ENCODE data around the gene CD44. TPM values are rescaled to one million over a fixed set of nuclear protein-coding genes. Genes with fewer than 3 reads are reported as not detected.
A peak's percentile ranks its signal among the peaks of the same experiment; 100 is the strongest.
"Not testable (repeated sequence)": the region's sequence is repeated elsewhere in the genome, so short reads cannot be mapped to it uniquely, and the experiment has no call there.

Gene CD44
- total RNA-seq = 232 and 249 TPM in 2 replicates

DNA sequence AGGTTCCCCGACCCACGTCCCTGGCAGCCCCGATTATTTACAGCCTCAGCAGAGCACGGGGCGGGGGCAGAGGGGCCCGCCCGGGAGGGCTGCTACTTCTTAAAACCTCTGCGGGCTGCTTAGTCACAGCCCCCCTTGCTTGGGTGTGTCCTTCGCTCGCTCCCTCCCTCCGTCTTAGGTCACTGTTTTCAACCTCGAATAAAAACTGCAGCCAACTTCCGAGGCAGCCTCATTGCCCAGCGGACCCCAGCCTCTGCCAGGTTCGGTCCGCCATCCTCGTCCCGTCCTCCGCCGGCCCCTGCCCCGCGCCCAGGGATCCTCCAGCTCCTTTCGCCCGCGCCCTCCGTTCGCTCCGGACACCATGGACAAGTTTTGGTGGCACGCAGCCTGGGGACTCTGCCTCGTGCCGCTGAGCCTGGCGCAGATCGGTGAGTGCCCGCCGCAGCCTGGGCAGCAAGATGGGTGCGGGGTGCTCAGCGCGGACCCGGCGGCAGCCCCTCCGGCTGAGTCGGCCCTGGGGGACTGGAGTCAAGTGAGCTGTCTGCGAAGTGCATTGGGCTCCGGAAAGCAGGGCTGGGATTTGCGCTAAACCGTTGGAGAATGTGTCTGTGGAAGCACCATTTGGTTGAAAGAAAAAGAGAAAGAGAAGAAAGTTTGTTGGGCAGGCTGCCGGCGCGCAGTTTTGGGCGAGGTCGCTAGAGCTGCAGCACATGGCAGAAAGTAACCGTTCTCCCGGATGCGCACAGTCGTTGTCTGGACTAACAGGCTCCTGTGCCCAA, at the start of gene CD44:
TSS of gene CD44 (plus strand) at position 229 of the 779 bp plus-strand sequence. CDS start at position 362, 133 bp downstream.
- Mint-ChIP-seq H3K9me3 (no peaks in the 10 kb centered on the region), H3K4me3 (ENCODE audit: low read depth) (peak within 1 kb of the TSS; percentile 87), H3K4me1 (ENCODE audit: low read depth) (peaks cover 49% of the 10 kb centered on the region), H3K27me3 (ENCODE audit: low read depth) (peaks cover 11% of the 10 kb centered on the region), H3K27ac (peak within 1 kb of the TSS; percentile 87), H3K36me3 (ENCODE audit: low read depth) (peaks cover 33% of the 10 kb centered on the region)
- intact Hi-C loops (cut with micrococcal nuclease) = no loop called here
- peak; percentile 60 for DNase-seq (ENCODE audit: low spot score)

DNA sequence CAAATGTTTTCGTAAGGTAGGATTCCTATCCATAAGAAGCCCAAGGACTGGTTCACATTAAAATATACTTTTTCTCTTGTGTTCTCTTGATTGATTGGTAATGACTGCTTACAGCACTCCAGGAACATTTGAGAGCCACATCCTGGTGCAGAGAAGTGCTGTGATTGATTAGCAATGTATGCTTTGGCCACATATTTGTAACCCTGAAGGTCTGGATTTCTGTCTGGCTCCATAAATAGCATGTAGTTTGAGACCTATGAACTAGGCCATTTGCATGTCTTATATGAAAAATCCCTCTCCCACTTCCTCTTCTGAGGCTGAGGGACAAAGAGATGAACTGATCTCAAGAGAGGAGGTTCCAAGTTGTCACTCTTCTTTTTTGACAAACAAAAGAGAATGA, 49.3 kb upstream of the CD44 start:
- Mint-ChIP-seq H3K36me3 (ENCODE audit: low read depth) (no peaks in the 10 kb centered on the region), H3K27ac (no peak overlapping the region), H3K4me1 (ENCODE audit: low read depth) (peaks cover 34% of the 10 kb centered on the region), H3K27me3 (ENCODE audit: low read depth) (peaks cover 17% of the 10 kb centered on the region), H3K9me3 (no peaks in the 10 kb centered on the region), H3K4me3 (ENCODE audit: low read depth) (no peak overlapping the region)
- intact Hi-C loops (cut with micrococcal nuclease) = no loop called here
- DNase-seq (ENCODE audit: low spot score) = no peak

DNA sequence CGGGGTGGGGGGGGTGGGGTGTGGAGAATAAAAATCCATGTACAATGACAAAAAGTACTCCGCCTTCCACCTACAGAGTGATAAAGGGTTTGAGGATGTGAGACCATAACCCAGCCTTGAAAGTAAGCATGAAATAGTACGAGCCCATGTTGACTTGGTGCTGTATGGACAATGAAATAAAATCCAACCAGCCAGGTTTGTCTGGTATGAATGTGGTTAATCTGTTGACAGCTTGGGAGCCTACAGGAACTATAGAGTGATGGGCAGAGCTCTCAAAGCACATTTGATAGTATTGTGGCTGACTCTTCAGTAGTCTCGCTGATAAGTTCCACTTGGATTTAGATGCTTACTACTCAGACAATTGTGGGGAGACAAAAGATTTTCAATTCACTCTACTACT, 48.8 kb upstream of the CD44 start:
- Mint-ChIP-seq H3K36me3 (ENCODE audit: low read depth) (no peaks in the 10 kb centered on the region), H3K27me3 (ENCODE audit: low read depth) (peaks cover 17% of the 10 kb centered on the region), H3K4me3 (ENCODE audit: low read depth) (no peak overlapping the region), H3K9me3 (no peaks in the 10 kb centered on the region), H3K4me1 (ENCODE audit: low read depth) (peaks cover 29% of the 10 kb centered on the region), H3K27ac (no peak overlapping the region)
- no peak for DNase-seq (ENCODE audit: low spot score)
- intact Hi-C loops (cut with micrococcal nuclease) = no loop called here

DNA sequence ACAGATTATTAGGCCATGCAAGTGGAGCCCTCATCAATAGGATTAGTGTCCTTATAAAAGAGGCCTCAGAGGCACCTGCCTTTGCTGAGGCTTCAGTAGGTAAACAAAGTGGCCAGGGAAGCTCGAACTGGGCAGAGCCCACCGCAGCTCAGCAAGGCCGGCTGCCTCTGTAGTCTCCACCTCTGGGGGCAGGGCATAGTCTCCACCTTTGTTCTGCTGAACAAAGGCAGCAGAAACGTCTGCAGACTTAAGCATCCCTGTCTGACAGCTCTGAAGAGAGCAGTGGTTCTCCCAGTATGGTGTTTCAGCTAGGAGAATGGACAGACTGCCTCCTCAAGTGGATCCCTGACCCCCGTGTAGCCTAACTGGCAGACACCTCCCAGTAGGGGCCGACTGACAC, 48.0 kb upstream of the CD44 start:
- H3K4me3 Mint-ChIP-seq (ENCODE audit: low read depth); H3K27ac Mint-ChIP-seq; H3K9me3 Mint-ChIP-seq; DNase-seq (ENCODE audit: low spot score); H3K36me3 Mint-ChIP-seq (ENCODE audit: low read depth); intact Hi-C loops (cut with micrococcal nuclease): not testable (repeated sequence)
- peaks cover 17% of the 10 kb centered on the region for H3K27me3 Mint-ChIP-seq (ENCODE audit: low read depth)
- H3K4me1 Mint-ChIP-seq (ENCODE audit: low read depth) = peaks cover 26% of the 10 kb centered on the region

DNA sequence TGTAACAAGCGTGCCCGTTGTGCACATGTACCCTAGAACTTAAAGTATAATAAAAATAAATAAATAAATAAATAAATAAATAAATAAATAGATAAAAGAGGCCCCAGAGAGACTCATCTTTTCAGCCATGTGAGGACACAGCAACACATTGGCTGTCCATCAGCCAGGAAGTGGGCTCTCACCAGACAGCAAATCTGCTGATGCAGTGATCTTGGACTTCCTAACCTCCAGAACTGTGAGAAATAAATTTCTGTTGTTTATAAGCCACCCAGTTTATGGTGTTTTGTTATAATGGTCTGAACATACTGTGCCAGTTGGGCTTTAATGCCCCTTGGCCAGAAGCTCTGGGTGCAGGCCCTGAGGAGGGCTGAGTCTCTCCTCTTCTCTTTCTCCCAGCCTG, 42.2 kb upstream of the CD44 start:
- Mint-ChIP-seq H3K36me3 (ENCODE audit: low read depth) (peaks cover 6% of the 10 kb centered on the region), H3K27ac (no peak overlapping the region), H3K9me3 (peaks cover 9% of the 10 kb centered on the region), H3K4me1 (ENCODE audit: low read depth) (peaks cover 6% of the 10 kb centered on the region), H3K4me3 (ENCODE audit: low read depth) (no peak overlapping the region), H3K27me3 (ENCODE audit: low read depth) (peaks cover 27% of the 10 kb centered on the region)
- intact Hi-C loops (cut with micrococcal nuclease) = no loop called here
- DNase-seq (ENCODE audit: low spot score) = no peak

DNA sequence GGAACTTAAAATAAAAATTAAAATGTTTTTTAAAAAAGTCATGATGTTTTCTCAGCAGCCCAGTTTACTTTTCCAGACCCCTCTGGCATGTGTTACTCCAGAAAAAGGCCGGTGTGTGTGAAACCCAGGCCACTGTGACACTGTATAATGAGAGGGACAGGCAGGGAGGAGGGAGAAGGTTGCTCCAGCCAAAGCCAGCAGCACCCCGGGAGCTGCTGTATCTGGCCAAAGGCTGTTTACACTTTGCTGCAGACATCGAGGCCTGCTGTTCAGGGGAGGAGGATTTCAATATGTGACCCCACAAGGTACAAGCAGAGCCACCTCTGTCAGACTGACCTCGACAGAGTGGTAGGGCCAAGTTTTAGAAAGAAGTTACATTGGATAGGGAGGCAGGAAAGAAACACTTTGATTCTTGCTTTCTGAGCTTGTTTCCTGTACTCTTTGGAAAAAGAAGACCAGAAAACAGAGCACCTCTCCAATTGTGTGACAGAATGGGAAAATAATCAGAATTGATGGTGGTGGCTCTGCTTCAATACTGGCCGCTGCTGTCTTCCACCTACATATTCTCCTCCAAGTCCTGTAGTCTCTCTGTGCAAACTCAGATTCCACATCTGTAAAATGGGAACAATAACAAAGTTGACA, 41.0 kb upstream of the CD44 start:
- Mint-ChIP-seq H3K9me3 (peaks cover 9% of the 10 kb centered on the region), H3K27me3 (ENCODE audit: low read depth) (peaks cover 30% of the 10 kb centered on the region), H3K36me3 (ENCODE audit: low read depth) (peaks cover 6% of the 10 kb centered on the region), H3K27ac (no peak overlapping the region), H3K4me3 (ENCODE audit: low read depth) (no peak overlapping the region), H3K4me1 (ENCODE audit: low read depth) (peaks cover 6% of the 10 kb centered on the region)
- DNase-seq (ENCODE audit: low spot score) = no peak
- intact Hi-C loops (cut with micrococcal nuclease) = no loop called here

DNA sequence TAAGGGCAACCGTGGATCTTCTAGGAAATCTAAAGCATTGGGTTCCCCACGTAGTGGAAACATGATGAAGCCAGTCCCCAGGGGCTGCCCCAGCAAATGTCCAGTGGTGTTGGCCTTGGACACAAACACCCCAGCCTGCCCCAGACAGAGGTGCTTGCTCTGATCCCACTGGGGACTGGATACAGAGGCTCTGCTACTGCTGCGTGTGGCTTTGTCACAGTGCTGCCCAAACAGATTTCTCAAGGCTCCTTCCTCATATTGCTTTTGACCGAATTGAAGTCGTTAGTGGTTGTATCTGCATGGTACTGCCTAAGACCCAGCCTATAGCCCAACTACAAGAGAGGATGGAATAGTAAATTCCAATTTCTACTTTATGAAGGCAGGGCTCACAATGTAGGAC, 40.1 kb upstream of the CD44 start:
- peaks cover 6% of the 10 kb centered on the region for H3K4me1 Mint-ChIP-seq (ENCODE audit: low read depth)
- peaks cover 6% of the 10 kb centered on the region for H3K36me3 Mint-ChIP-seq (ENCODE audit: low read depth)
- peaks cover 23% of the 10 kb centered on the region for H3K27me3 Mint-ChIP-seq (ENCODE audit: low read depth)
- intact Hi-C loops (cut with micrococcal nuclease) = no loop called here
- no peak overlapping the region for H3K4me3 Mint-ChIP-seq (ENCODE audit: low read depth)
- H3K27ac Mint-ChIP-seq = no peak overlapping the region
- H3K9me3 Mint-ChIP-seq = peaks cover 9% of the 10 kb centered on the region
- no peak for DNase-seq (ENCODE audit: low spot score)

DNA sequence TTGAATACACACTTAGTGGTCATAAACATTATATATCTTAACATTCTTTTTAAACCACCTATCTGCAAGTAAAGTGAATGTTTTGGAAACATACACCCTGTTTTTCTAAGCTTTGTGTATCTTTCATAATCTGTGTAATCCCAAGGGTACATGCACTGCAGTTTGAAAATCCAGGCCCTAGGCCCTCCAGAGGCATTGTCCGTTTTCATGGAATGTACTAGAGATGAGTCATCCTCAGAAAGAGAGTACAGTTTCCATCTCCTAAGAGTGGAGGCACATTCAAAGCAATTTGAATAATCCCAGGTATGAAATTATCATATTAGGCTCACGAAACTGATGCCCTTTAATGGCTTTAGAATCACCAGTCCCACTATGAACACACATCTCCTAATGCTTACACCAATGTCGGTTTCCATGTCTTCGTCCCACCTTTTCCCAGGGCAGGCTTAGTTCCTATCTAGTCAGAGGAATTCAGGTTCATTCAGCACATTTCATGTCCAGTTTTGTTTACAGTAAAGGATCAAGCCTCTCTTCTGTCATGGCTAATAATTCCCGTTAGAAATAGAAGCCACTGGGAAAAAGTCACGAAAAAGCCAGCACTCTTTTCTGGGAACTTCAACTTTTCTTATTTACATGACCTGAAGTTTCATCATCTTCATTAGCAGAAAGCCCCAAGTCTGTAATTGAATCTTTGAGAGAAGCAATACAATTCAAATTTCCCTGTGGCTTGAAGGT, 39.5 kb upstream of the CD44 start:
- Mint-ChIP-seq H3K9me3 (peaks cover 9% of the 10 kb centered on the region), H3K36me3 (ENCODE audit: low read depth) (peaks cover 6% of the 10 kb centered on the region), H3K27me3 (ENCODE audit: low read depth) (peaks cover 24% of the 10 kb centered on the region), H3K4me3 (ENCODE audit: low read depth) (no peak overlapping the region), H3K27ac (no peak overlapping the region), H3K4me1 (ENCODE audit: low read depth) (peaks cover 6% of the 10 kb centered on the region)
- intact Hi-C loops (cut with micrococcal nuclease) = no loop called here
- DNase-seq (ENCODE audit: low spot score) = no peak

DNA sequence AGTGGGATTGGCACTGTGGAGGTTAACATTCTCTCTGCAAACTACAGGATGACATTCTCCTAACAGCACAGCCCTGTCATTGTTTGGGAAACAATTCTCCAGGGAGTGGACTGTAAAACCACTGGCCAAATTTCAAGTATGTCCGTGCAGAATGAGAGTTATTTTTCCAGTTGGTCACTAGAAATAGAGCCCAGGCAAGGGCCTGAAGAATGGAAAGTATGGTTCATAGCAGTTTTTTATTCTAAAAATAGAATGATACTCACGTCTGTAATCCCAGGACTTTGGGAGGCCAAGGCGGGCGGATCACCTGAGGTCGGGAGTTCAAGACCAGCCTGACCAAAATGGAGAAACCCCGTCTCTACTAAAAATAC, 39.0 kb upstream of the CD44 start:
- Mint-ChIP-seq H3K9me3 (peaks cover 9% of the 10 kb centered on the region), H3K36me3 (ENCODE audit: low read depth) (peaks cover 6% of the 10 kb centered on the region)
- intact Hi-C loops (cut with micrococcal nuclease) = no loop called here

DNA sequence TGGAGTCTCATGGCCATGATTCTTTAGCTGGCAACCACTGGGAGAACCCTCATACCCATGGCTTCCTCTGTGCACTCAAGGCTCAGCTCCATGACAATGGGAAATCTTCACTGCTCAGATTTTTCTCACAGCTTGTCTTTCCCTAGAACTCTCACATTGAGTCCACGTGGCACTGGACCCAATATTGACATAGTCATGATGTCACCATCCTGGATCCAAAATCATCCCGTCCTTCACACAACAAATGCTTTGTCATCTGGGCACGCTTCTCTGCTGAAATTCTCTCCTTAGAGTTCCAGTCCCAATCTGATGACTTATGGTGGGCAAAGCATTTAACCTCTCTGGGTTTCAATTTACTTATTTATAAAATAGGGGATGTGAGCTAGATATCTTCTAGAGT, 37.7 kb upstream of the CD44 start:
- H3K36me3 Mint-ChIP-seq (ENCODE audit: low read depth) = no peaks in the 10 kb centered on the region
- peaks cover 30% of the 10 kb centered on the region for H3K27me3 Mint-ChIP-seq (ENCODE audit: low read depth)
- no peak overlapping the region for H3K27ac Mint-ChIP-seq

More for the DNA sequence above, 39.0 kb upstream of the CD44 start:
- H3K4me1 Mint-ChIP-seq (ENCODE audit: low read depth) = peaks cover 6% of the 10 kb centered on the region
- H3K27me3 Mint-ChIP-seq (ENCODE audit: low read depth) = peaks cover 26% of the 10 kb centered on the region
- no peak overlapping the region for H3K4me3 Mint-ChIP-seq (ENCODE audit: low read depth)
- no peak overlapping the region for H3K27ac Mint-ChIP-seq
- no peak for DNase-seq (ENCODE audit: low spot score)

DNA sequence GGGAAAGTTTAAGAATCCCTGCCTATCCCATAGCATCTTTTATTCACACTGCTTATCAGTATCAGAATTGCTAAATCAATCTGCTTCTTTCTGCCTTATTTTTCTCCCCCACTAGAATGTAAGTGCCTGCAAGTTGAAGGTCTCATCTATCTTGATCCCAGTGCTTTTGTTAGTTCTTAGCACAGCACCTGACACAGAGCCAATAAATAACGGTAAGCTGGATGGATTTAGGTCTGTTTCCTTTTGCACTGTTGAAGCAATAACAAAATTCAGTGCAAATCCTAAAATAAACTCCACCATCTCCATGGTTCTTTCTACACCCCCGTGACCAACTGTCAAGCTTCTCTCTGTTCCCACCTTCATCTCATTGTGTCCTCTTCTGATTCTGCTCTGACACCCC, 36.7 kb upstream of the CD44 start:
- H3K4me3 Mint-ChIP-seq (ENCODE audit: low read depth) = no peak overlapping the region
- H3K27ac Mint-ChIP-seq = no peak overlapping the region
- no peak for DNase-seq (ENCODE audit: low spot score)
- no peaks in the 10 kb centered on the region for H3K36me3 Mint-ChIP-seq (ENCODE audit: low read depth)
- H3K4me1 Mint-ChIP-seq (ENCODE audit: low read depth) = peaks cover 11% of the 10 kb centered on the region
- intact Hi-C loops (cut with micrococcal nuclease) = no loop called here
- H3K27me3 Mint-ChIP-seq (ENCODE audit: low read depth) = peaks cover 34% of the 10 kb centered on the region
- H3K9me3 Mint-ChIP-seq = no peaks in the 10 kb centered on the region

More for the DNA sequence above, 37.7 kb upstream of the CD44 start:
- no peak overlapping the region for H3K4me3 Mint-ChIP-seq (ENCODE audit: low read depth)
- peaks cover 4% of the 10 kb centered on the region for H3K4me1 Mint-ChIP-seq (ENCODE audit: low read depth)
- DNase-seq (ENCODE audit: low spot score) = no peak
- peaks cover 3% of the 10 kb centered on the region for H3K9me3 Mint-ChIP-seq
- intact Hi-C loops (cut with micrococcal nuclease) = no loop called here

DNA sequence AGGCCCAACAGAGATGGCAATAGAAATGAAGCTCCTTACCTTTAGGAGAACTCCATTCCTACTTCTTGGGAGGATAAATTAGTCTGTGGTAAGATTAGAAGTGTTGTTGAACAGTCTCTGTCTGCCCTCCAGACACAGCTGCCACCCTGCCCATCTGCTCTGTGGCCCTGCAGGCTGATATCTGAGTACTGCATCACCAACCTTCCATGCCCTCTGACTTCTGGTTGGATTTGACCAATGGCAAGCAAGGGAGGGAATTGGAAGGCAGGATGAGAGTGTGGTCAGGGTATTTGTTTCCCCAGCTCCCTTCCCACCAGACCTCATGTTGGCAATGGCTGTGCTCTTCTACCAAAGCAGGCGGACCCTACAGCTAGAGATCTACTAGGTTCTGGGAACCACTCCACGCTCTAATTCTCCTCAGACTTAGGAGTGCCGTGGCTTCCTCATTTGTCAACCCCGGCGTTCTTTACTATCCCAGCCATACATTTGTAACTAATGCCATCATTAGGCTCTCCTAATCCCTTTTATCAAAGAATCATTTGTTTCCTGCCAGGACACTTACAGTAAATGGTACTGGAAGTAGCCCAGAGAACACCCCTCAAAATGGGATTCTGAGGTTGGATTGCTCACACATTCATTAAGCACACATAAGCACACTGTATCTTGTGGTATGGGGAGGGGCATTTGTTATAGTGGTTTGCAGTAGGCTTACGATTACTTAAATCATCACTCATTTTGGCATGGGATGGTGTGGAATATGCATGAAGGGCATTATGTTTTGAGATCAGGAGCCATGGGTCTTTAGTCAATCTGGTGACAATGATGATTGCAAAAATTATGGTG, 35.4 kb upstream of the CD44 start:
- no peaks in the 10 kb centered on the region for H3K36me3 Mint-ChIP-seq (ENCODE audit: low read depth)
- intact Hi-C loops (cut with micrococcal nuclease) = no loop called here

More for the DNA sequence above, 35.4 kb upstream of the CD44 start:
- Mint-ChIP-seq H3K27me3 (ENCODE audit: low read depth) (peaks cover 29% of the 10 kb centered on the region), H3K9me3 (no peaks in the 10 kb centered on the region), H3K27ac (no peak overlapping the region), H3K4me1 (ENCODE audit: low read depth) (peaks cover 14% of the 10 kb centered on the region), H3K4me3 (ENCODE audit: low read depth) (no peak overlapping the region)
- no peak for DNase-seq (ENCODE audit: low spot score)

Measured in activated T-helper 2 cell treated with anti-CD3 and anti-CD28 coated beads, Interferon-gamma antibody, Interleukin-2, Interleukin-4, amounts not matched to agents 10 μg/mL and 5 μg/mL and 100 μg/mL, durations not matched to agents 14 hours and 24 hours and 36 hours (primary cell).